Neutrophil (primary cell): Measurements from ENCODE around the gene KCNQ5.

Source experiments
- H3K27ac ChIP-seq: fragments of 200-600 bp; sonication (generic); 2 replicates; pipeline ENCODE4 v1.5.1; 2016; ENCODE audit warnings: mild to moderate bottlenecking, moderate library complexity
- H3K27me3 ChIP-seq: fragments of 200-600 bp; sonication (generic); 2 replicates; pipeline ENCODE4 v1.6.0; 2016; ENCODE audit warnings: mild to moderate bottlenecking
- H3K36me3 ChIP-seq: fragments of 200-600 bp; sonication (generic); 2 replicates; pipeline ENCODE4 v1.5.1; 2017
- H3K4me1 ChIP-seq, 2 experiments: fragments of 200-600 bp in 1 of 2; sonication (generic) in 1 of 2; 1 replicate in 1 of 2; 2 replicates in 1 of 2; pipeline versions ENCODE4 v1.5.1 to v1.6.1; 2013 to 2016; ENCODE audit warnings: low read depth in 1 of 2, low read length in 1 of 2, mild to moderate bottlenecking in 1 of 2, moderate library complexity in 1 of 2; ENCODE audit not compliant: control insufficient read depth in 1 of 2, insufficient read depth in 1 of 2
- H3K4me3 ChIP-seq, 2 experiments: fragments of 200-600 bp in 1 of 2; sonication (generic) in 1 of 2; 1 replicate in 1 of 2; 2 replicates in 1 of 2; pipeline ENCODE4 v1.5.1; 2013 to 2016; ENCODE audit warnings: low read depth in 1 of 2, low read length in 1 of 2, mild to moderate bottlenecking in 1 of 2, moderate library complexity in 1 of 2
- H3K9me3 ChIP-seq: fragments of 200-600 bp; sonication (generic); 2 replicates; pipeline ENCODE4 v1.5.1; 2016
- TF ChIP-seq, protein P1 (sequence below): fragments of 200-600 bp; sonication (generic); IDR thresholded peaks from 2 replicates; pipeline ENCODE4 v1.5.1; 2016; ENCODE audit warnings: antibody characterized with exemption

The KCNQ5 gene

DNA sequence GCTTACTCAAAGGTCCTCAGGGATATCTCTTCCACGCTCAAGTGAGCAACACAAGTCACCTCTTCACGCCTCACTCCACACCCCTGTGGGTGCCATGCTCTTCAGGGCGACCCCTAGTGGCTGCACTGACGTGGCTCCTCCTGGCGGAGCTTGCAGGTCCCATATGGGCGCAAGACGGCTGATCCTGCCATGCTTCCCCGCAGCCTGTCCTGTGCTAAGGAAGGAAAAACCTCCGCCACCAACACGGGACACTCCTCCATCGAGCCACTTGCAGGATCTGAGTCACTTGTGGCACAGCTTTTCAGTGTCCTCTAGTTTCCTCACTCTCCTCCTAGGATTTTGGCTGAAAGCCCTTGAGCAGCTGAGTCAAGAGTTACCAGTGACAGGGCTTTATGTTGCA, 512.7 kb downstream of the KCNQ5 start:
- no peaks in the 10 kb centered on the region for H3K9me3 ChIP-seq
- no peak overlapping the region for H3K4me3 ChIP-seq
- no peaks in the 10 kb centered on the region for H3K36me3 ChIP-seq
- no peaks in the 10 kb centered on the region for H3K27me3 ChIP-seq
- TF ChIP-seq, protein P1, sequence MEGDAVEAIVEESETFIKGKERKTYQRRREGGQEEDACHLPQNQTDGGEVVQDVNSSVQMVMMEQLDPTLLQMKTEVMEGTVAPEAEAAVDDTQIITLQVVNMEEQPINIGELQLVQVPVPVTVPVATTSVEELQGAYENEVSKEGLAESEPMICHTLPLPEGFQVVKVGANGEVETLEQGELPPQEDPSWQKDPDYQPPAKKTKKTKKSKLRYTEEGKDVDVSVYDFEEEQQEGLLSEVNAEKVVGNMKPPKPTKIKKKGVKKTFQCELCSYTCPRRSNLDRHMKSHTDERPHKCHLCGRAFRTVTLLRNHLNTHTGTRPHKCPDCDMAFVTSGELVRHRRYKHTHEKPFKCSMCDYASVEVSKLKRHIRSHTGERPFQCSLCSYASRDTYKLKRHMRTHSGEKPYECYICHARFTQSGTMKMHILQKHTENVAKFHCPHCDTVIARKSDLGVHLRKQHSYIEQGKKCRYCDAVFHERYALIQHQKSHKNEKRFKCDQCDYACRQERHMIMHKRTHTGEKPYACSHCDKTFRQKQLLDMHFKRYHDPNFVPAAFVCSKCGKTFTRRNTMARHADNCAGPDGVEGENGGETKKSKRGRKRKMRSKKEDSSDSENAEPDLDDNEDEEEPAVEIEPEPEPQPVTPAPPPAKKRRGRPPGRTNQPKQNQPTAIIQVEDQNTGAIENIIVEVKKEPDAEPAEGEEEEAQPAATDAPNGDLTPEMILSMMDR: no peak
- peaks cover 0 to 4% of the 10 kb centered on the region in 2 experiments for H3K4me1 ChIP-seq
- no peak overlapping the region for H3K27ac ChIP-seq

DNA sequence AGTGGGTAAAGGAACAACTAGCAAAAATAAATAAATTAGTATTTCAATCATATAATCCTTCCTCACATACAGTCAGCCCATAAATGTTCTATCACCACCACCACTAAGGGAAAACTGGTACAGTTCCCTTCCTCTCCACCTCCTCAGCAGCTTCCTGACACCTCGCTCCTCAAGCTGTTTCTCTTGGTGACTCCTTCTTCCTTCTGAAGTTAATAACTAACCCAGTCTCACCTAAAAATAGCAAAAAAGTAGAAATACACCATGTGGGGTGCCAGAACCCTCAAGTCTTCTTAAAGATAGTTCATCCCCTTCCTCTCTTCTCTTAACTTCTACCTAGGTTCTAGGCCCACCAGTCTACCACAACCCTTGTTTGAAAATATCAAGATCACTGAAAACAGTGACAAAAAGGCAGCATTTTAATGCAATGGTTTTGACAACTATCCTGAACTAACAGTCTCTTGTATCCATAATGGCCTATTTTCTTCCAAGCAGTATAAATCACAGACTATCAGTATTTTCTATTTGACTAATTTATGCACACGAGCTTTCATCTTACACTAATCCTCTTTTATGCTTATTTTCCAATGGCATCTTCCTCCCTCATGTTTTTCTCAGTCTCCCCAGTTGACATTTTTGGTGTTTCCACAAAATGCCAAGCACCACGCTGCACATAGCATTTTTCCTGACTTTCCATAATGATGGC, 518.0 kb downstream of the KCNQ5 start:
- Histone ChIP-seq H3K9me3 (no peaks in the 10 kb centered on the region), H3K4me3 (no peak overlapping the region), H3K27ac (no peak overlapping the region), H3K27me3 (no peaks in the 10 kb centered on the region), H3K4me1 (no peaks in the 10 kb centered on the region), H3K36me3 (no peaks in the 10 kb centered on the region)
- TF ChIP-seq, protein P1: no peak

DNA sequence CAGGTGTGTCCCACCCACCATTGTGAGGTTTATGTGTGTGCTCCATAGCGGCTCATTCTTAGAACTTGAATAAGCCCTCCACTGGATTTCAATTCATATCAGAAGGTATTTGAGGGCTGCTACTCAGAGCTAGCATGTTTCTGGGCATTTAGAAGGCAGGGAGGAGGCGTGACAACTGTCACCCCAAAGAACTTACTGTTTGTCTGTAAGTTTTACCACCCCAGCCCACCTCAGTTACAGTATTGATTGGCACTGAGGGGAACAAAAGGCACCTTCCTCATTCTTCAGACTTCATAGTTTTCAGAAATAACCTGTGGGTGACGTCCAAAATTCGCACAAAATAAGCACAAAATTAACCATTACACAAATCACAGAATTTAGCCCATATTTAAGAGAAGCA, 521.7 kb downstream of the KCNQ5 start:
- TF ChIP-seq, protein P1: no peak
- no peaks in the 10 kb centered on the region for H3K36me3 ChIP-seq
- no peak overlapping the region for H3K4me3 ChIP-seq
- H3K27ac ChIP-seq: no peak overlapping the region
- H3K4me1 ChIP-seq: no peaks in the 10 kb centered on the region
- no peaks in the 10 kb centered on the region for H3K9me3 ChIP-seq
- no peaks in the 10 kb centered on the region for H3K27me3 ChIP-seq

DNA sequence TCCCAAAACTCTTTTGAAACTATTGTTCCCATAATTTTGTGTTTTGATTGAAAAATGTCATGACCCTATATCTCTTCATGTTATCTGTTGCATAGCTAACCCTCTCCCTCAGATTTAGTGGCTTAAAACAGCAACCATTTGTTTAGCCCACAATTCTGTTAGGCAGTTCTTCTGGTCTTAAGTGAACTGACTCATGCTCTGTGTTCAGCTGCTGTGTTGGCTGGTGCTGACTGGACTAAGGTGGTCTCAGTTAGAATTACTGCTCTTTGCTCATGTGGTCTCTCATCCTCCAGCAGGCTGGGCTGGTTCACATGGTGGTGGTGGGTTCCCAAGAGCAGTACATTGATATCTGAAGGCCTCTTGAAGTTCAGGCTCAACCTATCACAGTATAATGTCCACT, 522.7 kb downstream of the KCNQ5 start:
- H3K27ac ChIP-seq: no peak overlapping the region
- H3K27me3 ChIP-seq: no peaks in the 10 kb centered on the region
- H3K9me3 ChIP-seq: no peaks in the 10 kb centered on the region
- H3K36me3 ChIP-seq: no peaks in the 10 kb centered on the region
- no peaks in the 10 kb centered on the region for H3K4me1 ChIP-seq
- TF ChIP-seq, protein P1: no peak
- H3K4me3 ChIP-seq: no peak overlapping the region

DNA sequence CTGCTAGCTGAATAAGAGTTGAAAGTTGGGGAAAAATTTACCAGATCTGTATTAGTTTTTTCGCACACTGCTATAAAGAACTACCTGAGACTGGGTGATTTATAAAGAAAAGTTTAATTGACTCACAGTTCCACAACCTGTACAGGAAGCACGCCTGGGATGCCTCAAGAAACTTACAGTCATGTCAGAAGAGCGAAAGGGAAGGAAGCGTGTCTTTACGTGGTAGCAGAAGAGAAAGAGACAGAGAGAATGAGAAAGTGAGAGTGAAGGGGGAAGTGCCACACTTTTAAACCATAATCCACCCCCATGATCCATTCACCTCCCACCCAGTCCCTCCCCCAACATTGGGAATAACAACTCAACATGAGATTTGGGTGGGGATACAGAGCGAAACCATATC, 523.8 kb downstream of the KCNQ5 start:
- H3K4me1 ChIP-seq: no peaks in the 10 kb centered on the region
- TF ChIP-seq, protein P1: no peak
- H3K9me3 ChIP-seq: no peaks in the 10 kb centered on the region
- no peaks in the 10 kb centered on the region for H3K27me3 ChIP-seq
- H3K27ac ChIP-seq: no peak overlapping the region
- H3K36me3 ChIP-seq: no peaks in the 10 kb centered on the region
- H3K4me3 ChIP-seq: no peak overlapping the region
